Activated CD8-positive, alpha-beta memory T cell treated with anti-CD3 and anti-CD28 coated beads, Interleukin-2, amount 10 ng/mL, durations not matched to agents 7 days and 5 days (primary cell): ENCODE measurements around the gene PCDHGA1. TPM values are rescaled to one million over a fixed set of nuclear protein-coding genes. Genes with fewer than 3 reads are reported as not detected.
A peak's percentile ranks its signal among the peaks of the same experiment; 100 is the strongest.
"Not testable (repeated sequence)": the region's sequence is repeated elsewhere in the genome, so short reads cannot be mapped to it uniquely, and the experiment has no call there.

Experiments
- ATAC-seq: fragments of 150-1000 bp; cut with Tn5 transposase; one replicate; pipeline ENCODE4 v1.10.0; 2021; ENCODE audit warnings: moderate library complexity
- CTCF ChIA-PET: fragments of 350-600 bp; sonication (Branson Sonifier 250); formaldehyde crosslinking; loops from one replicate; lab custom pipeline; 2021; ENCODE audit warnings: antibody characterized with exemption; lab: Charles Lee
- DNase-seq: peaks from one replicate; pipeline ENCODE4 v3.0.0-alpha.2; 2020
- H3K27ac Mint-ChIP-seq: one replicate; pipeline ENCODE4 v1.8.0; 2021; ENCODE audit warnings: mild to moderate bottlenecking, mixed read lengths
- H3K27me3 Mint-ChIP-seq: one replicate; pipeline ENCODE4 v1.8.0; 2021; ENCODE audit warnings: mixed read lengths
- H3K36me3 Mint-ChIP-seq: one replicate; pipeline ENCODE4 v1.8.0; 2021; ENCODE audit warnings: mild to moderate bottlenecking, mixed read lengths
- H3K4me1 Mint-ChIP-seq: one replicate; pipeline ENCODE4 v1.8.0; 2021; ENCODE audit warnings: mixed read lengths
- H3K4me3 Mint-ChIP-seq: one replicate; pipeline ENCODE4 v1.8.0; 2021; ENCODE audit warnings: mild to moderate bottlenecking, moderate library complexity, mixed read lengths
- H3K9me3 Mint-ChIP-seq: one replicate; pipeline ENCODE4 v1.8.0; 2022; ENCODE audit warnings: low read depth, mixed read lengths
- total RNA-seq, 2 experiments: library from RNA; stranded (reverse); gene quantifications; one replicate each; pipeline ENCODE4 v1.2.3, GENCODE V29; 2021

PCDHGA1 gene
- total RNA-seq, 2 experiments from 2014 or later: not detected

GRCh38 chr5:141393267-141393666, 63.0 kb downstream of the PCDHGA1 start:
- ATAC-seq (no peak), DNase-seq (no peak)
- Mint-ChIP-seq H3K9me3 (peaks cover 15% of the 10 kb centered on the region), H3K36me3 (peaks cover 7% of the 10 kb centered on the region), H3K4me1 (no peaks in the 10 kb centered on the region), H3K27ac (no peak overlapping the region), H3K4me3 (no peak overlapping the region), H3K27me3 (peaks cover 41% of the 10 kb centered on the region)
- CTCF ChIA-PET: interaction anchor here (1.0 to 1.3 kb wide), 2 partner anchors 28 to 120 kb away, joined by 3 read pairs; partner anchors contain the start of gene PCDHGA11

DNA sequence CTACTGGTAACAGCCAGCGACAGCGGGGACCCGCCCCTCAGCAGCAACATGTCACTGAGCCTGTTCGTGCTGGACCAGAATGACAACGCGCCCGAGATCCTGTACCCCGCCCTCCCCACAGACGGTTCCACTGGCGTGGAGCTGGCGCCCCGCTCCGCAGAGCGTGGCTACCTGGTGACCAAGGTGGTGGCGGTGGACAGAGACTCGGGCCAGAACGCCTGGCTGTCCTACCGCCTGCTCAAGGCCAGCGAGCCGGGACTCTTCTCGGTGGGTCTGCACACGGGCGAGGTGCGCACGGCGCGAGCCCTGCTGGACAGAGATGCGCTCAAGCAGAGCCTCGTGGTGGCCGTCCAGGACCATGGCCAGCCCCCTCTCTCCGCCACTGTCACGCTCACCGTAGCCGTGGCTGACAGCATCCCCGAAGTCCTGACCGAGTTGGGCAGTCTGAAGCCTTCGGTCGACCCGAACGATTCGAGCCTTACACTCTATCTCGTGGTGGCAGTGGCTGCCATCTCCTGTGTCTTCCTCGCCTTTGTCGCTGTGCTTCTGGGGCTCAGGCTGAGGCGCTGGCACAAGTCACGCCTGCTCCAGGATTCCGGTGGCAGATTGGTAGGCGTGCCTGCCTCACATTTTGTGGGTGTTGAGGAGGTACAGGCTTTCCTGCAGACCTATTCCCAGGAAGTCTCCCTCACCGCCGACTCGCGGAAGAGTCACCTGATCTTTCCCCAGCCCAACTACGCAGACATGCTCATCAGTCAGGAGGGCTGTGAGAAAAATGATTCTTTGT, 64.3 kb downstream of the PCDHGA1 start:
- not testable (repeated sequence) for H3K36me3 Mint-ChIP-seq, H3K4me1 Mint-ChIP-seq, ATAC-seq, DNase-seq, H3K9me3 Mint-ChIP-seq, H3K27ac Mint-ChIP-seq, H3K4me3 Mint-ChIP-seq
- H3K27me3 Mint-ChIP-seq: peaks cover 45% of the 10 kb centered on the region
- CTCF ChIA-PET: interaction anchor here (1.0 kb wide), 1 partner anchor 11 kb away, joined by 3 read pairs; no protein-coding TSS in a partner anchor

GRCh38 chr5:141397756-141398551, 67.6 kb downstream of the PCDHGA1 start, which contains the start of gene PCDHGB5:
Gene PCDHGB5, plus strand, starts transcription at chr5:141397947. Its CDS starts 181 bp downstream, at chr5:141398128.
- not testable (repeated sequence) for H3K36me3 Mint-ChIP-seq, ATAC-seq, H3K27ac Mint-ChIP-seq, H3K4me3 Mint-ChIP-seq, H3K9me3 Mint-ChIP-seq, H3K4me1 Mint-ChIP-seq
- peaks cover 48% of the 10 kb centered on the region for H3K27me3 Mint-ChIP-seq
- CTCF ChIA-PET: interaction anchor here (0.6 to 2.9 kb wide), 11 partner anchors 8 to 828 kb away, joined by 3 to 7 read pairs (median 4); partner anchors contain the start of genes PCDHGA10, PCDHGA11, PCDHGA12 and PCDHGA3
- peak; percentile 52 for DNase-seq

DNA sequence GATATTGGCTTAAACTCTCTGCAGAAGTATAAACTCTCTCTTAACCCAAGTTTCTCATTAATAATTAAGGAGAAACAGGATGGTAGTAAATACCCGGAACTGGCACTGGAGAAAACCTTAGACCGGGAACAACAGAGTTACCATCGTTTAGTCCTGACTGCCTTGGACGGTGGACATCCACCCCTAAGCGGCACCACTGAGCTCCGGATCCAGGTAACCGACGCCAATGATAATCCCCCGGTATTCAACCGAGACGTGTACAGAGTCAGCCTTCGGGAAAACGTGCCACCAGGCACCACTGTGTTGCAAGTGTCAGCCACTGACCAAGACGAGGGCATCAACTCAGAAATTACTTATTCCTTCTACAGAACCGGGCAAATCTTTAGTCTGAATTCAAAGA, 68.3 kb downstream of the PCDHGA1 start:
- H3K27me3 Mint-ChIP-seq: peaks cover 55% of the 10 kb centered on the region
- CTCF ChIA-PET: interaction anchor here (0.6 to 1.8 kb wide), 3 partner anchors 7 to 828 kb away, joined by 3 to 5 read pairs (median 5); partner anchors contain the start of gene PCDHGA12
- H3K4me1 Mint-ChIP-seq: no peaks in the 10 kb centered on the region
- no peak overlapping the region for H3K27ac Mint-ChIP-seq
- DNase-seq: no peak
- ATAC-seq: no peak
- H3K4me3 Mint-ChIP-seq: no peak overlapping the region
- peaks cover 5% of the 10 kb centered on the region for H3K9me3 Mint-ChIP-seq
- H3K36me3 Mint-ChIP-seq: peaks cover 7% of the 10 kb centered on the region

DNA sequence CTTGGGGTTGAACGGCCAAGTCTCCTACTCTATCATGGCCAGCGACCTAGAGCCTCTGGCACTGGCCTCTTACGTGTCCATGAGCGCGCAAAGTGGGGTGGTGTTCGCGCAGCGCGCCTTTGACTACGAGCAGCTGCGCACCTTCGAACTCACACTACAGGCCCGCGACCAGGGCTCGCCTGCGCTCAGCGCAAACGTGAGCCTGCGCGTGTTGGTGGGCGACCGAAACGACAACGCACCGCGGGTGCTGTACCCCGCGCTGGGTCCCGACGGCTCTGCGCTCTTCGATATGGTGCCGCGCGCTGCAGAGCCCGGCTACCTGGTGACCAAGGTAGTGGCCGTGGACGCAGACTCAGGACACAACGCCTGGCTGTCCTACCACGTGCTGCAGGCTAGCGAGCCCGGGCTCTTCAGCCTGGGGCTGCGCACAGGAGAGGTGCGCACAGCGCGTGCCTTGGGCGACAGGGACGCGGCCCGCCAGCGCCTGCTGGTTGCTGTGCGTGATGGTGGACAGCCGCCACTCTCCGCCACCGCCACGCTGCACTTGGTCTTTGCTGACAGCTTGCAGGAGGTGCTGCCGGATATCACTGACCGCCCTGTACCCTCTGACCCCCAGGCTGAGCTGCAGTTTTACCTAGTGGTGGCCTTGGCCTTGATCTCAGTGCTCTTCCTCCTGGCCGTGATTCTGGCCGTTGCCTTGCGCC, 69.4 kb downstream of the PCDHGA1 start:
- CTCF ChIA-PET: no interaction called here
- Mint-ChIP-seq H3K4me1 (no peaks in the 10 kb centered on the region), H3K27me3 (peaks cover 60% of the 10 kb centered on the region), H3K9me3 (peaks cover 5% of the 10 kb centered on the region), H3K4me3 (no peak overlapping the region), H3K27ac (no peak overlapping the region), H3K36me3 (peaks cover 7% of the 10 kb centered on the region)
- ATAC-seq (no peak), DNase-seq (no peak)

GRCh38 chr5:141402553-141403243, 72.4 kb downstream of the PCDHGA1 start, which contains the start of gene PCDHGA9:
Gene PCDHGA9, plus strand, starts transcription at chr5:141402778. Its CDS starts 175 bp downstream, at chr5:141402953.
- H3K9me3 Mint-ChIP-seq: peaks cover 5% of the 10 kb centered on the region
- no peaks in the 10 kb centered on the region for H3K4me1 Mint-ChIP-seq
- DNase-seq (no peak), ATAC-seq (no peak)
- H3K27me3 Mint-ChIP-seq: peaks cover 66% of the 10 kb centered on the region
- peaks cover 5% of the 10 kb centered on the region for H3K36me3 Mint-ChIP-seq
- no peak within 1 kb of the TSS for H3K4me3 Mint-ChIP-seq
- CTCF ChIA-PET: interaction anchor here (1.4 to 1.8 kb wide), 6 partner anchors 10 to 111 kb away, joined by 3 to 4 read pairs (median 4); partner anchors contain the start of genes PCDHGA10, PCDHGA12 and PCDHGB3
- no peak within 1 kb of the TSS for H3K27ac Mint-ChIP-seq

- Mint-ChIP-seq H3K27me3 (peaks cover 69% of the 10 kb centered on the region), H3K36me3 (peaks cover 5% of the 10 kb centered on the region), H3K9me3 (peaks cover 7% of the 10 kb centered on the region), H3K27ac (no peak overlapping the region), H3K4me3 (no peak overlapping the region), H3K4me1 (no peaks in the 10 kb centered on the region)
- ATAC-seq: no peak
- no peak for DNase-seq
- CTCF ChIA-PET: interaction anchor here (1.4 to 1.8 kb wide), 6 partner anchors 9 to 110 kb away, joined by 3 to 4 read pairs (median 4); partner anchors contain the start of genes PCDHGA10, PCDHGA12 and PCDHGB3
These were observed 73.1 kb downstream of the PCDHGA1 start for GRCh38 chr5:141403387-141403786.

GRCh38 chr5:141407790-141408505, 77.6 kb downstream of the PCDHGA1 start, which contains the start of gene PCDHGB6:
Gene PCDHGB6, plus strand, starts transcription at chr5:141408021. Its CDS starts 182 bp downstream, at chr5:141408203.
- H3K27me3 Mint-ChIP-seq: peaks cover 70% of the 10 kb centered on the region
- not testable (repeated sequence) for H3K4me1 Mint-ChIP-seq, H3K4me3 Mint-ChIP-seq, ATAC-seq, H3K27ac Mint-ChIP-seq, H3K9me3 Mint-ChIP-seq, DNase-seq, H3K36me3 Mint-ChIP-seq
- CTCF ChIA-PET: interaction anchor here (0.9 to 2.1 kb wide), 7 partner anchors 11 to 150 kb away, joined by 3 to 5 read pairs (median 3); partner anchors contain the start of genes PCDHGA11, PCDHGA5 and PCDHGB5

DNA sequence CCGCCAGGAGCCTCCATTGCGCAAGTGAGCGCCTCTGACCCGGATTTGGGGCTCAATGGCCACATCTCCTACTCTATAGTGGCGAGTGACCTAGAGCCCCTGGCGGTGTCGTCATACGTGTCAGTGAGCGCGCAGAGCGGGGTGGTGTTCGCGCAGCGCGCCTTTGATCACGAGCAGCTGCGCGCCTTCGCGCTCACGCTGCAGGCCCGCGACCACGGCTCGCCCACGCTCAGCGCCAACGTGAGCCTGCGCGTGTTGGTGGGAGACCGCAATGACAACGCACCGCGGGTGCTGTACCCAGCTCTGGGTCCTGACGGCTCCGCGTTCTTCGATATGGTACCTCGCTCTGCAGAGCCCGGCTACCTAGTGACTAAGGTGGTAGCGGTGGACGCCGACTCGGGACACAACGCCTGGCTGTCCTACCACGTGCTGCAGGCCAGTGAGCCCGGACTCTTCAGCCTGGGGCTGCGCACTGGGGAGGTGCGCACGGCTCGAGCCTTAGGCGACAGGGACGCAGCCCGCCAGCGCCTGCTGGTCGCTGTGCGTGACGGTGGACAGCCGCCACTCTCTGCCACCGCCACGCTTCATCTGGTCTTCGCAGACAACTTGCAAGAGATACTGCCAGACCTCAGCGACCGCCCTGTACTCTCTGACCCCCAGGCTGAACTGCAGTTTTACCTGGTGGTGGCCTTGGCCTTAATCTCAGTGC, 79.4 kb downstream of the PCDHGA1 start:
- no peak overlapping the region for H3K4me3 Mint-ChIP-seq
- CTCF ChIA-PET: interaction anchor here (0.7 kb wide), 1 partner anchor 76 kb away, joined by 4 read pairs; no protein-coding TSS in a partner anchor
- H3K27me3 Mint-ChIP-seq: peaks cover 72% of the 10 kb centered on the region
- no peak overlapping the region for H3K27ac Mint-ChIP-seq
- H3K9me3 Mint-ChIP-seq: peaks cover 5% of the 10 kb centered on the region
- DNase-seq: no peak
- ATAC-seq: no peak
- H3K4me1 Mint-ChIP-seq: peaks cover 8% of the 10 kb centered on the region
- H3K36me3 Mint-ChIP-seq: peaks cover 10% of the 10 kb centered on the region

- peaks cover 11% of the 10 kb centered on the region for H3K36me3 Mint-ChIP-seq
- DNase-seq (no peak), ATAC-seq (no peak)
- H3K27ac Mint-ChIP-seq: no peak overlapping the region
- peaks cover 74% of the 10 kb centered on the region for H3K27me3 Mint-ChIP-seq
- peaks cover 5% of the 10 kb centered on the region for H3K9me3 Mint-ChIP-seq
- peaks cover 12% of the 10 kb centered on the region for H3K4me1 Mint-ChIP-seq
- no peak overlapping the region for H3K4me3 Mint-ChIP-seq
- CTCF ChIA-PET: interaction anchor here (1.1 kb wide), 1 partner anchor 77 kb away, joined by 3 read pairs; no protein-coding TSS in a partner anchor
These were observed 81.3 kb downstream of the PCDHGA1 start for GRCh38 chr5:141411575-141411974.
